Coronary artery (tissue), 2 donors: ENCODE results near the gene TCEA3.

Source experiments
- DNase-seq: peaks from one replicate; pipeline ENCODE4 v3.0.0-alpha.2; 2017; ENCODE audit warnings: low spot score
- H3K27ac ChIP-seq, 2 donors: fragments of 200-600 bp; sonication (generic); one replicate each; pipeline ENCODE4 v1.5.1; 2016 to 2019
- H3K4me3 ChIP-seq: fragments of 200-600 bp; sonication (generic); 2 replicates; pipeline ENCODE4 v1.5.1; 2016; ENCODE audit warnings: mild to moderate bottlenecking, moderate library complexity
- CTCF ChIP-seq: fragments of 200-600 bp; sonication (generic); IDR thresholded peaks from one replicate; pipeline ENCODE4 v1.5.1; 2019; ENCODE audit warnings: antibody characterized with exemption

Gene TCEA3

GRCh38 chr1:23456226-23456625 is 31.7 kb upstream of the TCEA3 start:
- DNase-seq, result no peak
- no peak overlapping the region for H3K4me3 ChIP-seq
- peak overlapping the region in 1 of 2 donors; percentile 54 for H3K27ac ChIP-seq
- no peak for TF ChIP-seq CTCF

- no peak overlapping the region for H3K4me3 ChIP-seq
- no peak for TF ChIP-seq CTCF
- DNase-seq, result no peak
- no peak overlapping the region for H3K27ac ChIP-seq
Measured at GRCh38 chr1:23453455-23454000, 29.0 kb upstream of the TCEA3 start.

GRCh38 chr1:23452011-23452411 is 27.5 kb upstream of the TCEA3 start:
- DNase-seq, result no peak
- TF ChIP-seq CTCF, result no peak
- peak overlapping the region in 1 of 2 donors; percentile 20 for H3K27ac ChIP-seq
- no peak overlapping the region for H3K4me3 ChIP-seq

- DNase-seq, result no peak
- Histone ChIP-seq H3K27ac (peak overlapping the region in 1 of 2 donors; percentile 20), H3K4me3 (no peak overlapping the region)
- TF ChIP-seq CTCF, result no peak
Measured at GRCh38 chr1:23451441-23451840, 26.9 kb upstream of the TCEA3 start.

- no peak for TF ChIP-seq CTCF
- no peak for DNase-seq
- no peak overlapping the region for H3K4me3 ChIP-seq
- H3K27ac ChIP-seq, result no peak overlapping the region
Measured at GRCh38 chr1:23450894-23451293, 26.3 kb upstream of the TCEA3 start.

- H3K27ac ChIP-seq, result no peak overlapping the region
- no peak for DNase-seq
- TF ChIP-seq CTCF, result no peak
- H3K4me3 ChIP-seq, result no peak overlapping the region
Measured at GRCh38 chr1:23449958-23450357, 25.4 kb upstream of the TCEA3 start.

GRCh38 chr1:23449306-23449705 is 24.8 kb upstream of the TCEA3 start:
- DNase-seq, result no peak
- no peak for TF ChIP-seq CTCF
- Histone ChIP-seq H3K4me3 (no peak overlapping the region), H3K27ac (no peak overlapping the region)
